Right lobe of liver (tissue), 6 donors: ENCODE measurements around the gene LRP6. TPM values are rescaled to one million over a fixed set of nuclear protein-coding genes. Genes with fewer than 3 reads are reported as not detected.
A peak's percentile ranks its signal among the peaks of the same experiment; 100 is the strongest.

Source experiments
- ATAC-seq, 4 donors: fragments of 200-7000 bp; cut with Tn5 transposase; one replicate each; pipeline ENCODE4 v1.9.1; 2020; ENCODE audit warnings: mild to moderate bottlenecking in 4 of 4, moderate library complexity in 4 of 4
- DNase-seq, 3 donors: peaks; one replicate each; pipeline ENCODE4 v3.0.0-alpha.2; 2020
- H3K27ac ChIP-seq, 3 donors: fragments of 200-600 bp; one replicate each; pipeline ENCODE4 v1.8.0; 2022
- H3K27me3 ChIP-seq, 2 donors: fragments of 200-600 bp; one replicate each; pipeline ENCODE4 v1.8.0; 2022
- H3K36me3 ChIP-seq, 4 donors: fragments of 200-600 bp; sonication (generic) in 1 of 4; one replicate each; pipeline versions ENCODE4 v1.5.1 to v1.8.0; 2017 to 2022; ENCODE audit warnings: control low read depth in 1 of 4
- H3K4me1 ChIP-seq, 4 donors: fragments of 200-600 bp; sonication (generic) in 1 of 4; one replicate each; pipeline versions ENCODE4 v1.5.1 to v1.8.0; 2017 to 2022; ENCODE audit warnings: control low read depth in 1 of 4
- H3K4me3 ChIP-seq, 3 donors: fragments of 200-600 bp; one replicate each; pipeline ENCODE4 v1.8.0; 2022
- H3K9me3 ChIP-seq, 4 donors: fragments of 200-600 bp; sonication (generic) in 1 of 4; one replicate each; pipeline versions ENCODE4 v1.5.1 to v1.8.0; 2017 to 2022; ENCODE audit warnings: control low read depth in 1 of 4
- POLR2A ChIP-seq: fragments of 450-650 bp; IDR thresholded peaks from one replicate; pipeline ENCODE4 v1.6.1; 2017; ENCODE audit warnings: antibody characterized with exemption, mild to moderate bottlenecking
- WGBS: methylation state at CpG from one replicate; pipeline ENCODE4 v1.1.6; 2018; ENCODE audit warnings: low coverage, low lambda C conversion rate; ENCODE audit not compliant: insufficient coverage; ENCODE audit errors: missing lambda C conversion rate; 5-methylcytosine and 5-hydroxymethylcytosine counted together
- intact Hi-C, 2 donors: fragments of 100-400 bp; cut with DNase I; formaldehyde crosslinking; loops; one replicate each; pipeline versions ENCODE4 v1.11.2 to v1.14.1; 2022
- total RNA-seq, 6 experiments: library from RNA; depleted of rRNA in 2 of 6; stranded (reverse); fragments of >200 nt in 2 of 6; fragmentation: NEBNext Ultra II Directional in 3 of 6; extraction: Animal tissue kit (Norgen Biotek cat#: 25700) in 3 of 6; gene quantifications; one replicate each; pipeline versions ENCODE4 v1.1.0 to v1.2.4, GENCODE V29; 2016 to 2023
- TF ChIP-seq, protein P1 (sequence below), 4 donors: fragments of 200-600 bp in 3 of 4; fragments of 450-650 bp in 1 of 4; IDR thresholded peaks; one replicate each; pipeline versions ENCODE4 v1.5.1 to v1.8.0; 2016 to 2022; ENCODE audit warnings: antibody characterized with exemption in 4 of 4, mild to moderate bottlenecking in 2 of 4
- donor health status: DM: no; HTN: yes; CAD: no.
- donor health status: DM: no; HTN: no; CAD: no.
- donor health status: DM: no; HTN: no; CAD: no.
- donor health status: DM: no; HTN: yes; CAD: no.
- donor health status: DM: no; HTN: yes; CAD: no.

Gene LRP6
- total RNA-seq, 6 experiments from 2014 or later, result 19.9 to 32.5 (median 22.2) TPM

DNA sequence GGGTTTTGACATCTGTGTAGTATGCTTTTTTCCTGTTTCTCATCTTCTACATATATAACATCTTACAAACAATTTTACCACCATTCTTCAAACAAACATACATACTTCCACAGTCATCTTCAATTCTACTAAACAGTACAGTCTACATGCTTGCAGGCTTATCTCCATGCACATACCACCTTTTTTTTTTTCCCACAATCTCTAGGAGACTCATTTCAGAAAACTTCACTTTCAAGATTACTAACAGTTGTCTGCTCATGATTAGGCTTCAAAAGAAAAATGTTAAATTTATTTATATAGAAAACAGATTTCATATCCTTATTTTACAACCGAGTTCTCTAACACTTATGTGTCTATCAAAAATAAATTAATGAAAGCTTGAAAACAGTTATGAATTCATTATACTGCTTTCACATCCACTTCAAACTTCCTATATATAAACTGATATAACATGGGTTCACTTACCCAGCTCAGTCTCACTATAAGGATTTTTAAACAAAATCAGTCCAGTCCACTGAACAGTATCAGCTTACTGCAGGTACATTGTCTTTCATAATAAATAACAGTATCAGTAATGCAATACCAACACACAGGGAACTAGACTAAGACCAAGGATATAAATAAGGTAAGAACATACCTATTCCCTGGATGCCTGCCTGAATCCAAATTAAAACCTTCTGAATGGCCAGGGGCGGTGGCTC, 42.5 kb downstream of the LRP6 start:
- Histone ChIP-seq H3K9me3 (no peaks in the 10 kb centered on the region), H3K4me3 (no peak overlapping the region), H3K4me1 (peaks cover 1 to 29% (median 12%) of the 10 kb centered on the region in 4 donors), H3K27me3 (no peaks in the 10 kb centered on the region), H3K27ac (no peak overlapping the region), H3K36me3 (no peaks in the 10 kb centered on the region)
- intact Hi-C loops, result no loop called here
- 74% methylated on average over 2 of the region's 2 CpGs for WGBS
- TF ChIP-seq, protein P1, sequence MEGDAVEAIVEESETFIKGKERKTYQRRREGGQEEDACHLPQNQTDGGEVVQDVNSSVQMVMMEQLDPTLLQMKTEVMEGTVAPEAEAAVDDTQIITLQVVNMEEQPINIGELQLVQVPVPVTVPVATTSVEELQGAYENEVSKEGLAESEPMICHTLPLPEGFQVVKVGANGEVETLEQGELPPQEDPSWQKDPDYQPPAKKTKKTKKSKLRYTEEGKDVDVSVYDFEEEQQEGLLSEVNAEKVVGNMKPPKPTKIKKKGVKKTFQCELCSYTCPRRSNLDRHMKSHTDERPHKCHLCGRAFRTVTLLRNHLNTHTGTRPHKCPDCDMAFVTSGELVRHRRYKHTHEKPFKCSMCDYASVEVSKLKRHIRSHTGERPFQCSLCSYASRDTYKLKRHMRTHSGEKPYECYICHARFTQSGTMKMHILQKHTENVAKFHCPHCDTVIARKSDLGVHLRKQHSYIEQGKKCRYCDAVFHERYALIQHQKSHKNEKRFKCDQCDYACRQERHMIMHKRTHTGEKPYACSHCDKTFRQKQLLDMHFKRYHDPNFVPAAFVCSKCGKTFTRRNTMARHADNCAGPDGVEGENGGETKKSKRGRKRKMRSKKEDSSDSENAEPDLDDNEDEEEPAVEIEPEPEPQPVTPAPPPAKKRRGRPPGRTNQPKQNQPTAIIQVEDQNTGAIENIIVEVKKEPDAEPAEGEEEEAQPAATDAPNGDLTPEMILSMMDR (IDR thresholded peaks at IDR 0.05), result no peak
- TF ChIP-seq POLR2A, result no peak
- DNase-seq (no peak), ATAC-seq (no peak)

DNA sequence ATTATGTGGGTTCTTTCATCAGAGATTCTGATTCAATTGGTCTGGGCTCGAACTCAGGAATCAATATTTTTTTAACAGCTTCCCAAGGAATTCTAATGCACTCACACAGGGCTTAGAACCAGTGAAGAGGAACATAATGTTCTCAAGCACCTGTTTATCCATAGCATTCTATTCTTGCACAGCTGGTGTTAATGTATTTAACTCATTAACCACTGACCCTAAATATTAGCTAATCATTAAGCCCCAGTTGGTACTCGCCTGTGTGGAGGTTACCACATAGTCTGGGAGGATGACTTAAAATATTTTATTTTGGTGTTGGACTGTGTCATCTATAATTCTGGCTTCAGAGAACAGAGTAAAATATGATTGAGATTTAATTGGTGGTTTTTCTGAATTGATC, 45.3 kb downstream of the LRP6 start:
- H3K4me3 ChIP-seq, result no peak overlapping the region
- WGBS, result 40% methylated on average over 2 of the region's 2 CpGs
- H3K27ac ChIP-seq, result no peak overlapping the region
- peak in 3 of 4 donors; percentile 25 to 49 (median 33) for ATAC-seq
- TF ChIP-seq POLR2A, result no peak
- TF ChIP-seq, protein P1 (IDR thresholded peaks at IDR 0.05), result no peak
- H3K4me1 ChIP-seq, result peaks cover 0 to 44% (median 13%) of the 10 kb centered on the region in 4 donors
- H3K27me3 ChIP-seq, result no peaks in the 10 kb centered on the region
- H3K9me3 ChIP-seq, result no peaks in the 10 kb centered on the region
- no peaks in the 10 kb centered on the region for H3K36me3 ChIP-seq
- no peak for DNase-seq
- intact Hi-C loops, result no loop called here

DNA sequence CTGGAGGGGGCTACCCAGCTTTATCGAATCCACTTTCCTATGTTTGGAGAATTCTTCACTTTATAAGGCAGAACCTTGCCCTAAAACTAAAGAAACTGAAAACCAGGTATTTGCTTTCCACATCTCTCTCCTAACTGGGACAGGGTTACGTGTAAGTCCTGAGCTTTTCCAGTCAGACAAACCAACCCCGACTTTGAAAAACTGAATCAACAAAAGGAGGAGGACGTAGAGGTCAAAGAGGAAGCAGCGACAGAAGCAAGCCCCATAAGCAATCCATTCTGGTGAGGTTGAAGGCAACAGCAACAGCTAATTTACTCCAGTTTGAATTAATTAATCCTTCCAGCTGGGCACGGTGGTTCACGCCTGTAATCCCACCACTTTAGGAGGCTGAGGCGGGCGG, 47.2 kb downstream of the LRP6 start:
- intact Hi-C loops, result no loop called here
- peaks cover 0 to 51% (median 17%) of the 10 kb centered on the region in 4 donors for H3K4me1 ChIP-seq
- 48% methylated on average over 7 of the region's 9 CpGs for WGBS

GRCh38 chr12:12217018-12217359, 49.9 kb downstream of the LRP6 start:
- no peaks in the 10 kb centered on the region for H3K27me3 ChIP-seq
- H3K4me3 ChIP-seq, result no peak overlapping the region
- intact Hi-C loops, result no loop called here
- H3K27ac ChIP-seq, result peak overlapping the region in 2 of 3 donors; percentile 63 to 80
- H3K36me3 ChIP-seq, result no peaks in the 10 kb centered on the region
- 81% methylated on average over 5 of the region's 5 CpGs for WGBS
- H3K9me3 ChIP-seq, result no peaks in the 10 kb centered on the region
- DNase-seq (no peak), ATAC-seq (peak in 3 of 4 donors; percentile 6 to 16 (median 8))
- peaks cover 0 to 57% (median 17%) of the 10 kb centered on the region in 4 donors for H3K4me1 ChIP-seq
- no peak for TF ChIP-seq POLR2A
- TF ChIP-seq, protein P1 (IDR thresholded peaks at IDR 0.05), result no peak

More for the DNA sequence above, 47.2 kb downstream of the LRP6 start:
- H3K9me3 ChIP-seq, result no peaks in the 10 kb centered on the region
- H3K36me3 ChIP-seq, result no peaks in the 10 kb centered on the region
- peak overlapping the region; percentile 34 to 45 (median 42) for H3K27ac ChIP-seq
- ATAC-seq, result peak; percentile 72 to 79 (median 74)
- DNase-seq, result no peak
- H3K4me3 ChIP-seq, result no peak overlapping the region
- H3K27me3 ChIP-seq, result no peaks in the 10 kb centered on the region
- TF ChIP-seq, protein P1 (IDR thresholded peaks at IDR 0.05), result no peak
